HEK293 (cell line): ENCODE measurements around the gene HINFP.

Experiments used
- CTCF ChIA-PET: fragments of 350-600 bp; formaldehyde crosslinking; extraction: SDS; loops from one replicate; lab custom pipeline; 2021; ENCODE audit warnings: antibody characterized with exemption; lab: Yijun Ruan, JAX
- POLR2A ChIA-PET: fragments of 300-600 bp; formaldehyde crosslinking; extraction: SDS; loops from one replicate; lab custom pipeline; 2020; ENCODE audit warnings: antibody characterized with exemption, inconsistent platforms; lab: Yijun Ruan, JAX
- H3K27ac ChIP-seq: fragments of 200-500 bp; sonication (Bioruptor generic); 2 replicates; pipeline ENCODE4 v1.5.1; 2014; ENCODE audit warnings: low read depth, low read length, control low read depth, inconsistent platforms; ENCODE audit errors: extremely low read depth
- H3K36me3 ChIP-seq, 2 experiments: fragments of 200-500 bp in 1 of 2; sonication (Bioruptor generic) in 1 of 2; 1 replicate in 1 of 2; 2 replicates in 1 of 2; pipeline ENCODE4 v1.5.1; 2014 to 2017; ENCODE audit warnings: inconsistent platforms in 2 of 2, low read length in 2 of 2; ENCODE audit not compliant: control insufficient read depth in 2 of 2, insufficient read depth in 1 of 2
- H3K4me1 ChIP-seq: fragments of 200-500 bp; sonication (Bioruptor generic); 2 replicates; pipeline ENCODE4 v1.5.1; 2014; ENCODE audit warnings: mild to moderate bottlenecking, low read length, inconsistent platforms; ENCODE audit not compliant: control insufficient read depth, insufficient read depth
- H3K4me3 ChIP-seq: 2 replicates; pipeline ENCODE4 v1.5.1; 2011; ENCODE audit warnings: low read depth, mild to moderate bottlenecking, control low read depth, low read length, moderate library complexity
- H3K9me3 ChIP-seq: fragments of 200-500 bp; sonication (Bioruptor generic); 2 replicates; pipeline ENCODE4 v1.5.1; 2014; ENCODE audit warnings: low read depth, low read length, inconsistent platforms; ENCODE audit not compliant: control insufficient read depth, insufficient read depth
- EGR2 ChIP-seq: fragments of 450-650 bp; formaldehyde crosslinking; IDR thresholded peaks from 2 replicates; pipeline ENCODE4 v1.5.1; 2016; ENCODE audit warnings: low read depth, missing biosample characterization, missing genetic modification characterization
- GLIS1 ChIP-seq: fragments of 450-650 bp; formaldehyde crosslinking; IDR thresholded peaks from 2 replicates; pipeline ENCODE4 v1.5.1; 2016; ENCODE audit warnings: missing biosample characterization, missing genetic modification characterization
- SP3 ChIP-seq: fragments of 450-650 bp; formaldehyde crosslinking; IDR thresholded peaks from 2 replicates; pipeline ENCODE4 v1.5.1; 2016; ENCODE audit warnings: missing biosample characterization, missing genetic modification characterization
- ZEB2 ChIP-seq: fragments of 450-650 bp; formaldehyde crosslinking; IDR thresholded peaks from 2 replicates; pipeline ENCODE4 v1.5.1; 2016; ENCODE audit warnings: missing biosample characterization, missing genetic modification characterization
- ZFP3 ChIP-seq: fragments of 450-650 bp; formaldehyde crosslinking; IDR thresholded peaks from 2 replicates; pipeline ENCODE4 v1.5.1; 2016; ENCODE audit warnings: low read depth, missing biosample characterization, missing genetic modification characterization
- ZFP37 ChIP-seq: fragments of 450-650 bp; formaldehyde crosslinking; IDR thresholded peaks from 2 replicates; pipeline ENCODE4 v1.5.1; 2016; ENCODE audit warnings: missing biosample characterization, missing genetic modification characterization
- ZFP69B ChIP-seq: fragments of 450-650 bp; formaldehyde crosslinking; IDR thresholded peaks from 2 replicates; pipeline ENCODE4 v1.5.1; 2016; ENCODE audit warnings: missing biosample characterization, missing genetic modification characterization
- ZIC2 ChIP-seq: fragments of 450-650 bp; formaldehyde crosslinking; IDR thresholded peaks from 2 replicates; pipeline ENCODE4 v1.5.1; 2016; ENCODE audit warnings: missing biosample characterization, missing genetic modification characterization
- ZNF157 ChIP-seq: fragments of 450-650 bp; formaldehyde crosslinking; IDR thresholded peaks from 2 replicates; pipeline ENCODE4 v1.5.1; 2016; ENCODE audit warnings: missing biosample characterization, missing genetic modification characterization
- ZNF248 ChIP-seq: fragments of 450-650 bp; formaldehyde crosslinking; IDR thresholded peaks from 2 replicates; pipeline ENCODE4 v1.5.1; 2017; ENCODE audit warnings: missing biosample characterization, missing genetic modification characterization
- ZNF354C ChIP-seq: fragments of 450-650 bp; formaldehyde crosslinking; IDR thresholded peaks from 2 replicates; pipeline ENCODE4 v1.5.1; 2016; ENCODE audit warnings: missing biosample characterization, missing genetic modification characterization, low read depth, borderline replicate concordance
- ZNF549 ChIP-seq: fragments of 450-650 bp; IDR thresholded peaks from 2 replicates; pipeline ENCODE4 v1.5.1; 2018; ENCODE audit warnings: missing biosample characterization, missing genetic modification characterization, mild to moderate bottlenecking, inconsistent platforms, moderate library complexity
- ZNF623 ChIP-seq: fragments of 450-650 bp; formaldehyde crosslinking; IDR thresholded peaks from 2 replicates; pipeline ENCODE4 v1.5.1; 2016; ENCODE audit warnings: missing biosample characterization, missing genetic modification characterization
- ZNF660 ChIP-seq: fragments of 450-650 bp; IDR thresholded peaks from 2 replicates; pipeline ENCODE4 v1.5.1; 2018; ENCODE audit warnings: missing biosample characterization, mild to moderate bottlenecking, missing genetic modification characterization
- ZNF701 ChIP-seq: fragments of 450-650 bp; formaldehyde crosslinking; IDR thresholded peaks from 2 replicates; pipeline ENCODE4 v1.5.1; 2016; ENCODE audit warnings: missing biosample characterization, missing genetic modification characterization
- ZNF76 ChIP-seq: fragments of 450-650 bp; formaldehyde crosslinking; IDR thresholded peaks from 2 replicates; pipeline ENCODE4; 2016; ENCODE audit warnings: low read depth, missing biosample characterization, missing genetic modification characterization, borderline replicate concordance
- ZSCAN23 ChIP-seq: fragments of 450-650 bp; formaldehyde crosslinking; IDR thresholded peaks from 2 replicates; pipeline ENCODE4 v1.5.1; 2016; ENCODE audit warnings: missing biosample characterization, missing genetic modification characterization
- TF ChIP-seq, protein P1 (sequence below): fragments of 450-650 bp; formaldehyde crosslinking; IDR thresholded peaks from 2 replicates; pipeline ENCODE4 v1.5.1; 2016; ENCODE audit warnings: missing biosample characterization, missing genetic modification characterization
- TF ChIP-seq, protein P2 (sequence below): fragments of 450-650 bp; formaldehyde crosslinking; IDR thresholded peaks from 2 replicates; pipeline ENCODE4 v1.5.1; 2016; ENCODE audit warnings: missing biosample characterization, missing genetic modification characterization
- TF ChIP-seq, protein P3 (sequence below): sonication (generic); formaldehyde crosslinking; IDR thresholded peaks from 2 replicates; pipeline ENCODE4 v1.8.1; 2022; ENCODE audit warnings: mild to moderate bottlenecking, moderate library complexity, missing genetic modification reagents
- TF ChIP-seq, protein P4 (sequence below): fragments of 450-650 bp; formaldehyde crosslinking; IDR thresholded peaks from 2 replicates; pipeline ENCODE4 v1.5.1; 2016; ENCODE audit warnings: missing biosample characterization, missing genetic modification characterization

The HINFP gene

DNA sequence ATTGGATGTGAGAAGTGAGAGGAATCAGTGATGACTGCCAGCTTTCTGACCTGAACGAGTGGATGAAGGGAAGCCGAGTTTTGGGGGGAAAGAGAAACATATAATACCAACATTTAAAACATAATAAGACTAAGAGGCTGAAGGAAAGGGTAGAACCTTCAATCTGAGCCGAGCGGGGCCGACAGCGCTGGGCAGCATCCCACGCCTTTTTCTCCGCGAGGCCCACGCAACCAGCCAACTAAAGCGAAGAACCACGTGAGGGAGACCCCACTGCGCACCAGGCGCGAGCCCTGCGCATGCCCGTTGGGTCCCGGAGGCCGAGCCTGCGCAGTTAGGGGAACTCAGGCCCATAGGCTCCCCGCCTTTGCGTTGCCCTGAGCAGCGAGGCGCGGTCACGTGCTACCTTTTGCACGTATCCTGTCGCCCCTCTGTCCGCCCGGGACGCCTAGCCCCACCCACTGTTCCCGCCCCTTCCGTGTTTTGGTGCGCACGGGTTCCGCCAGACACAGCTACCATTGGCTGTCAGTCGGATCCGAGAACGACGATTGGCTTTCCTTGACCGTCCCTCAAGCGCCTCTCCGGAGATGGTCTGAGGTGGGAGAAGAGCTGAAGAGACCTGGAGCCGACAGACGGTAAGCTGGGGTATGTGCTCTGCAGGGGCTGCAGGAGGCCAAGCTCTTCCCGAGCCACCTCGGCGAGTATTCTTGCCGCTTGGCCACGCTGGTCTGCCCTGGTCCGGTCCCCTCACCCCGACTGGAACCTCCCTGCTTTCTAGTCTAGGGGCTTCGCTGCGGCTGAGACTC is at the start of gene HINFP (continued):
- TF ChIP-seq, protein P1, sequence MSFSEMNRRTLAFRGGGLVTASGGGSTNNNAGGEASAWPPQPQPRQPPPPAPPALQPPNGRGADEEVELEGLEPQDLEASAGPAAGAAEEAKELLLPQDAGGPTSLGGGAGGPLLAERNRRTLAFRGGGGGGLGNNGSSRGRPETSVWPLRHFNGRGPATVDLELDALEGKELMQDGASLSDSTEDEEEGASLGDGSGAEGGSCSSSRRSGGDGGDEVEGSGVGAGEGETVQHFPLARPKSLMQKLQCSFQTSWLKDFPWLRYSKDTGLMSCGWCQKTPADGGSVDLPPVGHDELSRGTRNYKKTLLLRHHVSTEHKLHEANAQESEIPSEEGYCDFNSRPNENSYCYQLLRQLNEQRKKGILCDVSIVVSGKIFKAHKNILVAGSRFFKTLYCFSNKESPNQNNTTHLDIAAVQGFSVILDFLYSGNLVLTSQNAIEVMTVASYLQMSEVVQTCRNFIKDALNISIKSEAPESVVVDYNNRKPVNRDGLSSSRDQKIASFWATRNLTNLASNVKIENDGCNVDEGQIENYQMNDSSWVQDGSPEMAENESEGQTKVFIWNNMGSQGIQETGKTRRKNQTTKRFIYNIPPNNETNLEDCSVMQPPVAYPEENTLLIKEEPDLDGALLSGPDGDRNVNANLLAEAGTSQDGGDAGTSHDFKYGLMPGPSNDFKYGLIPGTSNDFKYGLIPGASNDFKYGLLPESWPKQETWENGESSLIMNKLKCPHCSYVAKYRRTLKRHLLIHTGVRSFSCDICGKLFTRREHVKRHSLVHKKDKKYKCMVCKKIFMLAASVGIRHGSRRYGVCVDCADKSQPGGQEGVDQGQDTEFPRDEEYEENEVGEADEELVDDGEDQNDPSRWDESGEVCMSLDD (tag by site-specific recombination) = peak; percentile 87; the same call in 1 of the 2 replicates
- TF ChIP-seq ZNF623 (tag by site-specific recombination) (no peak), ZFP69B (peak; percentile 58; the same call in 1 of the 2 replicates), ZEB2 (tag by site-specific recombination) (0 out of 2 replicates have a peak, but pooled peaks have one; percentile 47), ZFP37 (peak; percentile 68; the same call in 1 of the 2 replicates), EGR2 (tag by site-specific recombination) (peak; percentile 84), ZIC2 (tag by site-specific recombination) (peak; percentile 39; the same call in 1 of the 2 replicates), ZNF660 (tag by site-specific recombination) (0 out of 2 replicates have a peak, but pooled peaks have one; percentile 18)
- TF ChIP-seq, protein P2, sequence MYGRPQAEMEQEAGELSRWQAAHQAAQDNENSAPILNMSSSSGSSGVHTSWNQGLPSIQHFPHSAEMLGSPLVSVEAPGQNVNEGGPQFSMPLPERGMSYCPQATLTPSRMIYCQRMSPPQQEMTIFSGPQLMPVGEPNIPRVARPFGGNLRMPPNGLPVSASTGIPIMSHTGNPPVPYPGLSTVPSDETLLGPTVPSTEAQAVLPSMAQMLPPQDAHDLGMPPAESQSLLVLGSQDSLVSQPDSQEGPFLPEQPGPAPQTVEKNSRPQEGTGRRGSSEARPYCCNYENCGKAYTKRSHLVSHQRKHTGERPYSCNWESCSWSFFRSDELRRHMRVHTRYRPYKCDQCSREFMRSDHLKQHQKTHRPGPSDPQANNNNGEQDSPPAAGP (tag by site-specific recombination) = peak; percentile 45; the same call in 1 of the 2 replicates
- TF ChIP-seq, protein P3, sequence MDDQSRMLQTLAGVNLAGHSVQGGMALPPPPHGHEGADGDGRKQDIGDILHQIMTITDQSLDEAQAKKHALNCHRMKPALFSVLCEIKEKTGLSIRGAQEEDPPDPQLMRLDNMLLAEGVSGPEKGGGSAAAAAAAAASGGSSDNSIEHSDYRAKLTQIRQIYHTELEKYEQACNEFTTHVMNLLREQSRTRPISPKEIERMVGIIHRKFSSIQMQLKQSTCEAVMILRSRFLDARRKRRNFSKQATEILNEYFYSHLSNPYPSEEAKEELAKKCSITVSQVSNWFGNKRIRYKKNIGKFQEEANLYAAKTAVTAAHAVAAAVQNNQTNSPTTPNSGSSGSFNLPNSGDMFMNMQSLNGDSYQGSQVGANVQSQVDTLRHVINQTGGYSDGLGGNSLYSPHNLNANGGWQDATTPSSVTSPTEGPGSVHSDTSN = peak; percentile 75; the same call in 1 of the 2 replicates

DNA sequence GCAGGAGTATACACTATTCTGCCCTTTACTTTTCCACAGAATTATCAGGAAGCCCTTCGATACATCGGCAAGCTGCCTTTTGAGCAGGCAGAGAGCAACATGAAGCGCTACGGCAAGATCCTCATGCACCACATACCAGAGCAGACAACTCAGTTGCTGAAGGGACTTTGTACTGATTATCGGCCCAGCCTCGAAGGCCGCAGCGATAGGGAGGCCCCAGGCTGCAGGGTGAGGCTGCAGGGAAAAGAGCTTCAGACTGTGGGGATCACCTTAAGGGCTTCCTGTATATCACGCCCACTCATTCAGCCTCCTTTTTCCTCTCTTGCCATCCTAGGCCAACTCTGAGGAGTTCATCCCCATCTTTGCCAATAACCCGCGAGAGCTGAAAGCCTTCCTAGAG is 43.5 kb upstream of the HINFP start:
- H3K4me3 ChIP-seq = no peak overlapping the region
- TF ChIP-seq ZNF76 (tag by site-specific recombination) (no peak), SP3 (no peak), ZFP3 (tag by site-specific recombination) (no peak), ZNF248 (tag by site-specific recombination) (no peak), ZNF549 (no peak), GLIS1 (tag by site-specific recombination) (no peak), ZNF157 (tag by site-specific recombination) (no peak), ZSCAN23 (tag by site-specific recombination) (no peak), ZNF701 (tag by site-specific recombination) (no peak), ZNF354C (tag by site-specific recombination) (no peak)
- TF ChIP-seq, protein P1 (tag by site-specific recombination) = no peak
- TF ChIP-seq, protein P4, sequence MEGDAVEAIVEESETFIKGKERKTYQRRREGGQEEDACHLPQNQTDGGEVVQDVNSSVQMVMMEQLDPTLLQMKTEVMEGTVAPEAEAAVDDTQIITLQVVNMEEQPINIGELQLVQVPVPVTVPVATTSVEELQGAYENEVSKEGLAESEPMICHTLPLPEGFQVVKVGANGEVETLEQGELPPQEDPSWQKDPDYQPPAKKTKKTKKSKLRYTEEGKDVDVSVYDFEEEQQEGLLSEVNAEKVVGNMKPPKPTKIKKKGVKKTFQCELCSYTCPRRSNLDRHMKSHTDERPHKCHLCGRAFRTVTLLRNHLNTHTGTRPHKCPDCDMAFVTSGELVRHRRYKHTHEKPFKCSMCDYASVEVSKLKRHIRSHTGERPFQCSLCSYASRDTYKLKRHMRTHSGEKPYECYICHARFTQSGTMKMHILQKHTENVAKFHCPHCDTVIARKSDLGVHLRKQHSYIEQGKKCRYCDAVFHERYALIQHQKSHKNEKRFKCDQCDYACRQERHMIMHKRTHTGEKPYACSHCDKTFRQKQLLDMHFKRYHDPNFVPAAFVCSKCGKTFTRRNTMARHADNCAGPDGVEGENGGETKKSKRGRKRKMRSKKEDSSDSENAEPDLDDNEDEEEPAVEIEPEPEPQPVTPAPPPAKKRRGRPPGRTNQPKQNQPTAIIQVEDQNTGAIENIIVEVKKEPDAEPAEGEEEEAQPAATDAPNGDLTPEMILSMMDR (tag by site-specific recombination) = no peak
- no peaks in the 10 kb centered on the region for H3K9me3 ChIP-seq
- H3K27ac ChIP-seq = no peak overlapping the region
- no peaks in the 10 kb centered on the region for H3K4me1 ChIP-seq
- CTCF ChIA-PET = no interaction called here
- POLR2A ChIA-PET = interaction anchor here (1.9 kb wide), 1 partner anchor 10 kb away, joined by 7 read pairs; the partner anchor contains the start of gene VPS11
- H3K36me3 ChIP-seq = peaks cover 3 to 83% of the 10 kb centered on the region in 2 experiments; a peak in 2 of 3 replicates
